OCI-LY3 (cell line): ENCODE results near the gene EFCAB5.
"Not testable (repeated sequence)": the region's sequence is repeated elsewhere in the genome, so short reads cannot be mapped to it uniquely, and the experiment has no call there.

ENCODE experiments used
- H2AFZ ChIP-seq: fragments of 200-600, 300-600 bp; shearing (Covaris generic); 2 replicates; pipeline ENCODE4 v1.6.0; 2014; ENCODE audit warnings: antibody characterized with exemption, low read depth, low read length
- H3K27ac ChIP-seq: fragments of 200-600, 300-600 bp; sonication (generic); 2 replicates; pipeline ENCODE4 v1.5.1; 2014; ENCODE audit warnings: mild to moderate bottlenecking, low read length, moderate library complexity, mixed read lengths
- H3K27me3 ChIP-seq: fragments of 200-600, 300-600 bp; sonication (generic); 2 replicates; pipeline ENCODE4 v1.6.1; 2014; ENCODE audit warnings: low read depth, low read length, mixed read lengths
- H3K36me3 ChIP-seq: fragments of 200-600, 300-600 bp; sonication (generic); replicated peaks from 2 replicates; pipeline ENCODE3; 2014; ENCODE audit warnings: low read depth, low read length, mixed read lengths
- H3K4me1 ChIP-seq: fragments of 300-600, 200-600 bp; sonication (generic); 2 replicates; pipeline ENCODE4 v1.6.1; 2014; ENCODE audit warnings: low read length, mixed read lengths
- H3K4me2 ChIP-seq: fragments of 200-600, 300-600 bp; sonication (generic); 2 replicates; pipeline ENCODE4 v1.6.1; 2014; ENCODE audit warnings: low read length, mixed read lengths
- H3K4me3 ChIP-seq: fragments of 300-600, 200-600 bp; sonication (generic); 2 replicates; pipeline ENCODE4 v1.5.1; 2014; ENCODE audit warnings: antibody characterized with exemption, mild to moderate bottlenecking, low read length, moderate library complexity
- H3K79me2 ChIP-seq: fragments of 300-600, 200-600 bp; shearing (Covaris generic); 2 replicates; pipeline ENCODE4 v1.6.1; 2014; ENCODE audit warnings: mild to moderate bottlenecking, low read length, mixed read lengths
- H3K9ac ChIP-seq: fragments of 300-600, 200-600 bp; shearing (Covaris generic); 2 replicates; pipeline ENCODE4 v1.6.0; 2014; ENCODE audit warnings: mild to moderate bottlenecking, low read length, moderate library complexity
- H3K9me3 ChIP-seq: fragments of 200-600, 300-600 bp; shearing (Covaris generic); 2 replicates; pipeline ENCODE4 v1.6.1; 2014; ENCODE audit warnings: low read length, mixed read lengths; ENCODE audit not compliant: insufficient read depth
- H4K20me1 ChIP-seq: fragments of 200-600, 300-600 bp; sonication (generic); 2 replicates; pipeline ENCODE4 v1.6.1; 2016; ENCODE audit warnings: low read length, mixed read lengths; ENCODE audit not compliant: insufficient read depth
- EZH2phosphoT487 ChIP-seq: fragments of 200-600 bp; shearing (Covaris generic); IDR thresholded peaks from 2 replicates; pipeline ENCODE4 v1.6.1; 2018; ENCODE audit warnings: antibody characterized with exemption, mixed run types, low read depth
- TF ChIP-seq, protein P1 (sequence below): fragments of 200-600, 300-600 bp; sonication (generic); IDR thresholded peaks from 2 replicates; pipeline ENCODE4 v1.5.1; 2014; ENCODE audit warnings: antibody characterized with exemption, low read length, low read depth

Gene EFCAB5

DNA sequence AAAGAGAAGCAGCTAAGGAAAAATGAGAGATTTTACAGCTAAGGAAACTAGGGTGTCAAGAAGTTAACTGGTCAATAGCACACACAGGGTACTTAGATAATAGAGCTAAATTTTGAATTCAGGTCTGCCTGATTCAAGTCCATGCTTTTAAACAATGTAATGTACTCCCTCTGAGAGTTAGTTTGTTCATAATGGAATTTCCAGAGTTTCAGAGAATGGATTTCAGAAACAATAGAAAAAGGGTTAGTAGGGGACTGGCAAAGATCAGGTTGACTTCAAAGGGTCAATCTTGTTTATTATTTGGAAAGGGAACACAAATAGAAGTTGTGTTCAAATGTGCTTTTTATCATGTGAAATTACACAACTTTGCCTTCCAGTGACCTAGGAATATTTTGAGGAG lies 193.1 kb downstream of the EFCAB5 start:
- Histone ChIP-seq H3K27ac (no peak overlapping the region), H2AFZ (no peak overlapping the region), H3K4me3 (no peak overlapping the region), H3K36me3 (peaks cover 15% of the 10 kb centered on the region), H3K4me2 (no peak overlapping the region), H3K9me3 (no peaks in the 10 kb centered on the region), H3K79me2 (peaks cover 27% of the 10 kb centered on the region), H3K27me3 (no peaks in the 10 kb centered on the region), H3K4me1 (no peaks in the 10 kb centered on the region), H3K9ac (no peak overlapping the region), H4K20me1 (peaks cover 29% of the 10 kb centered on the region)
- no peak for TF ChIP-seq EZH2phosphoT487
- TF ChIP-seq, protein P1, sequence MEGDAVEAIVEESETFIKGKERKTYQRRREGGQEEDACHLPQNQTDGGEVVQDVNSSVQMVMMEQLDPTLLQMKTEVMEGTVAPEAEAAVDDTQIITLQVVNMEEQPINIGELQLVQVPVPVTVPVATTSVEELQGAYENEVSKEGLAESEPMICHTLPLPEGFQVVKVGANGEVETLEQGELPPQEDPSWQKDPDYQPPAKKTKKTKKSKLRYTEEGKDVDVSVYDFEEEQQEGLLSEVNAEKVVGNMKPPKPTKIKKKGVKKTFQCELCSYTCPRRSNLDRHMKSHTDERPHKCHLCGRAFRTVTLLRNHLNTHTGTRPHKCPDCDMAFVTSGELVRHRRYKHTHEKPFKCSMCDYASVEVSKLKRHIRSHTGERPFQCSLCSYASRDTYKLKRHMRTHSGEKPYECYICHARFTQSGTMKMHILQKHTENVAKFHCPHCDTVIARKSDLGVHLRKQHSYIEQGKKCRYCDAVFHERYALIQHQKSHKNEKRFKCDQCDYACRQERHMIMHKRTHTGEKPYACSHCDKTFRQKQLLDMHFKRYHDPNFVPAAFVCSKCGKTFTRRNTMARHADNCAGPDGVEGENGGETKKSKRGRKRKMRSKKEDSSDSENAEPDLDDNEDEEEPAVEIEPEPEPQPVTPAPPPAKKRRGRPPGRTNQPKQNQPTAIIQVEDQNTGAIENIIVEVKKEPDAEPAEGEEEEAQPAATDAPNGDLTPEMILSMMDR = no peak

DNA sequence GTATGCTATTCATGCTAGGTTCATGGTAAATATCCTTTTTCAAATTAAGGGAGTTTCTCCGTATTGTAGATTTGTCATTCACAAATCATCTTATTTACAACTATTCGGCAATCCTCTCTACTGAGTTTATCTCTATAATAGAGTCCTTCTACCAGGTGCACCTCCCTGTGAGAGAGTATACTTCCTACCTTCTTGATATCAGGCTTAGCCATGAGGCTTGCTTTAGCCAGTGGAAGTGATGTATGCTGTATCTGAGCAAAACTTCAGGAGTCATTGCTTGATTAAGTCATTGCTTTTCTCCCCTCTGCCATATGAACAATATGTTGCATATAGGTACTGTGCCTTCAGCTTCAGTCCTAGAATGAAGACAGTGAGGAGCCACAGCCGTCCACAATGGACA lies 195.7 kb downstream of the EFCAB5 start:
- no peak overlapping the region for H3K9ac ChIP-seq
- H3K9me3 ChIP-seq = no peaks in the 10 kb centered on the region
- H3K27me3 ChIP-seq = no peaks in the 10 kb centered on the region
- peaks cover 39% of the 10 kb centered on the region for H3K79me2 ChIP-seq
- H3K4me3 ChIP-seq = no peak overlapping the region
- no peak overlapping the region for H3K27ac ChIP-seq
- H3K4me1 ChIP-seq = no peaks in the 10 kb centered on the region
- no peak overlapping the region for H3K4me2 ChIP-seq
- TF ChIP-seq, protein P1 = no peak
- no peak for TF ChIP-seq EZH2phosphoT487
- peaks cover 12% of the 10 kb centered on the region for H3K36me3 ChIP-seq
- H2AFZ ChIP-seq = no peak overlapping the region
- H4K20me1 ChIP-seq = peaks cover 29% of the 10 kb centered on the region

DNA sequence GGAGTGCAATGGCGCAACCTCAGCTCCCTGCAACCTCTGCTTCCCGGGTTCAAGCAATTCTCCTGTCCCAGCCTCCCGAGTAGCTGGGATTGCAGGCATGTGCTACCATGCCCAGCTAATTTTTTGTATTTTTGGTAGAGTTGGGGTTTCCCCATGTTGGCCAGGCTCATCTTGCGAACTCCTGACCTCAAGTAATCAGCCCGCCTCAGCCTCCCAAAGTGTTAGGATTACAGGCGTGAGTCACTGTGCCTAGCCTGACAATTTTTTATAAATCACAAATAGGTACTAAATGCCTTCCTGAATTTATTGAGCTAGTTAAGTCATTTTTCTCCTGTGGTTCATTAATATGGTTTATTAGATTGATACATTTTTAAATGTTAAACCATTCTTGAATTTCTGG lies 206.4 kb downstream of the EFCAB5 start:
- H3K4me2 ChIP-seq, H3K4me1 ChIP-seq, H3K79me2 ChIP-seq, H3K9ac ChIP-seq, H3K27ac ChIP-seq, H3K36me3 ChIP-seq, H3K27me3 ChIP-seq, H2AFZ ChIP-seq, H3K4me3 ChIP-seq, H3K9me3 ChIP-seq: not testable (repeated sequence)
- H4K20me1 ChIP-seq = peaks cover 27% of the 10 kb centered on the region

DNA sequence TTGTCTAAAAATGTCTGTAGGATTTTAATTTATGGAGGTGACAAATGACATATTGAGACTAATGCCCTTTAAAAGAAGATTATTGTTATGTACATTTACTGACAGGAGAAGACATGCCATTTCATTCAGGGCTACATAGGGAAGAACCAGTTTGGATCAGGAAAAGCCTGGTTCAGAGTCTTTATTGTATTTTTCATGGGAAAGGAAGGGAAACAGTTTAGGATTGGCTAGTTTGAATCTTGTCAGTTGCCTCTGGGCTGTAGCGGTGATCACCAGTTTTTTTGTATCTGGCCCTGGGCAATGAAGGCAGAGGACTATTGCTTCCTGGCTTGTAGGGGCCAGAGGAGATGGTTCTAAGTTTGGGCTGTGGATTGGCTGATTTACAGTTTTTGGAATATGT lies 206.9 kb downstream of the EFCAB5 start:
- Histone ChIP-seq H4K20me1 (peaks cover 27% of the 10 kb centered on the region), H3K4me3 (no peak overlapping the region), H3K4me2 (no peak overlapping the region), H3K4me1 (no peaks in the 10 kb centered on the region), H2AFZ (no peak overlapping the region), H3K79me2 (peaks cover 7% of the 10 kb centered on the region), H3K36me3 (peaks cover 8% of the 10 kb centered on the region), H3K9ac (no peak overlapping the region), H3K9me3 (no peaks in the 10 kb centered on the region), H3K27ac (no peak overlapping the region), H3K27me3 (no peaks in the 10 kb centered on the region)
- no peak for TF ChIP-seq EZH2phosphoT487
- TF ChIP-seq, protein P1 = no peak

DNA sequence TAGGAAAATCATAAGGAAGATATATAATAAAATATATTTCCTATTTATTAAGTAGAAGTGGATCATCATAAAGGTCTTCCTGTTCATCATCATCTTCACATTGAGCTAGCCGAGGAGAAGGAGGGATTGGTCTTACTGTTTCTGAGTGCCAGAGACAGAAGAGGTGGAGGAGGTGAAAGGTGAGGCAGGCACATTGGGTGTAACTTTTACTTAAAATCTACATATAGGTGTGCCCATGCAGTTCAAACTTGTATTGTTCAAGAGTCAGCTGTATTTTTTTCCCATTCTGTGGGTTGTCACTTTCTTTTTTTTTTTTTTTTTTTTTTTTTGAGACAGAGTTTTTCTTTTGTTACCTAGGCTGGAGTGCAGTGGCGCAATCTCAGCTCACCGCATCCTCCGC lies 210.0 kb downstream of the EFCAB5 start:
- no peaks in the 10 kb centered on the region for H3K27me3 ChIP-seq
- H3K4me2 ChIP-seq = no peak overlapping the region
- H2AFZ ChIP-seq = no peak overlapping the region
- no peaks in the 10 kb centered on the region for H3K9me3 ChIP-seq
- no peak overlapping the region for H3K9ac ChIP-seq
- TF ChIP-seq, protein P1 = no peak
- no peak for TF ChIP-seq EZH2phosphoT487
- H3K4me1 ChIP-seq = no peaks in the 10 kb centered on the region
- H3K27ac ChIP-seq = no peak overlapping the region
- peaks cover 3% of the 10 kb centered on the region; the same call in 1 of the 2 replicates for H3K79me2 ChIP-seq
- peaks cover 17% of the 10 kb centered on the region; the same call in 1 of the 2 replicates for H4K20me1 ChIP-seq
- peaks cover 3% of the 10 kb centered on the region for H3K36me3 ChIP-seq
- no peak overlapping the region for H3K4me3 ChIP-seq
